Panc1 (cell line): Measurements from ENCODE around the gene SAGE1.

ENCODE experiments used
- CTCF ChIP-seq: fragments of 450-650 bp; IDR thresholded peaks from 2 replicates; pipeline ENCODE4 v1.5.1; 2017; ENCODE audit warnings: mild to moderate bottlenecking
- POLR2AphosphoS5 ChIP-seq: IDR thresholded peaks from 2 replicates; pipeline ENCODE4 v1.6.1; 2012; ENCODE audit warnings: mild to moderate bottlenecking, low read depth, low read length, moderate library complexity
- SIN3A ChIP-seq: IDR thresholded peaks from 2 replicates; pipeline ENCODE4 v1.6.1; 2012; ENCODE audit warnings: low read depth, mild to moderate bottlenecking, low read length, moderate library complexity, borderline replicate concordance; ENCODE audit not compliant: insufficient read depth
- TCF7L2 ChIP-seq: IDR thresholded peaks from 2 replicates; pipeline ENCODE4 v1.6.1; 2011; ENCODE audit warnings: mild to moderate bottlenecking, low read depth, low read length, inconsistent platforms
- TF ChIP-seq, protein P1 (sequence below), 2 experiments: IDR thresholded peaks; 2 replicates each; pipeline ENCODE4 v1.6.1; 2011 to 2012; ENCODE audit warnings: low read depth in 2 of 2, control low read depth in 1 of 2, low read length in 1 of 2, mild to moderate bottlenecking in 1 of 2, moderate library complexity in 1 of 2; ENCODE audit not compliant: insufficient read depth in 1 of 2

GRCh38 chrX:135893294-135893817, at the start of gene SAGE1, which contains the start of gene CT45A10:
- TF ChIP-seq CTCF (no peak), POLR2AphosphoS5 (no peak), TCF7L2 (no peak), SIN3A (no peak)
- TF ChIP-seq, protein P1, sequence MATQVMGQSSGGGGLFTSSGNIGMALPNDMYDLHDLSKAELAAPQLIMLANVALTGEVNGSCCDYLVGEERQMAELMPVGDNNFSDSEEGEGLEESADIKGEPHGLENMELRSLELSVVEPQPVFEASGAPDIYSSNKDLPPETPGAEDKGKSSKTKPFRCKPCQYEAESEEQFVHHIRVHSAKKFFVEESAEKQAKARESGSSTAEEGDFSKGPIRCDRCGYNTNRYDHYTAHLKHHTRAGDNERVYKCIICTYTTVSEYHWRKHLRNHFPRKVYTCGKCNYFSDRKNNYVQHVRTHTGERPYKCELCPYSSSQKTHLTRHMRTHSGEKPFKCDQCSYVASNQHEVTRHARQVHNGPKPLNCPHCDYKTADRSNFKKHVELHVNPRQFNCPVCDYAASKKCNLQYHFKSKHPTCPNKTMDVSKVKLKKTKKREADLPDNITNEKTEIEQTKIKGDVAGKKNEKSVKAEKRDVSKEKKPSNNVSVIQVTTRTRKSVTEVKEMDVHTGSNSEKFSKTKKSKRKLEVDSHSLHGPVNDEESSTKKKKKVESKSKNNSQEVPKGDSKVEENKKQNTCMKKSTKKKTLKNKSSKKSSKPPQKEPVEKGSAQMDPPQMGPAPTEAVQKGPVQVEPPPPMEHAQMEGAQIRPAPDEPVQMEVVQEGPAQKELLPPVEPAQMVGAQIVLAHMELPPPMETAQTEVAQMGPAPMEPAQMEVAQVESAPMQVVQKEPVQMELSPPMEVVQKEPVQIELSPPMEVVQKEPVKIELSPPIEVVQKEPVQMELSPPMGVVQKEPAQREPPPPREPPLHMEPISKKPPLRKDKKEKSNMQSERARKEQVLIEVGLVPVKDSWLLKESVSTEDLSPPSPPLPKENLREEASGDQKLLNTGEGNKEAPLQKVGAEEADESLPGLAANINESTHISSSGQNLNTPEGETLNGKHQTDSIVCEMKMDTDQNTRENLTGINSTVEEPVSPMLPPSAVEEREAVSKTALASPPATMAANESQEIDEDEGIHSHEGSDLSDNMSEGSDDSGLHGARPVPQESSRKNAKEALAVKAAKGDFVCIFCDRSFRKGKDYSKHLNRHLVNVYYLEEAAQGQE (IDR thresholded peaks at IDR 0.05; ENCODE audit: insufficient read depth in 1 of 2, low read depth in 2 of 2, low read length in 1 of 2), result no peak
